DOHH2 (cell line): ENCODE measurements around the gene FOXN1.

Experiments used
- EZH2phosphoT487 ChIP-seq: fragments of 200-600 bp; sonication (generic); IDR thresholded peaks from 2 replicates; pipeline ENCODE4 v1.6.1; 2017; ENCODE audit warnings: borderline replicate concordance, mild to moderate bottlenecking, antibody characterized with exemption, low read length, moderate library complexity, mixed read lengths
- TF ChIP-seq, protein P1 (sequence below): fragments of 200-600 bp; sonication (generic); IDR thresholded peaks from one replicate; pipeline ENCODE4 v1.5.1; 2014; ENCODE audit warnings: antibody characterized with exemption, mild to moderate bottlenecking, low read depth, low read length; ENCODE audit not compliant: poor library complexity, severe bottlenecking

DNA sequence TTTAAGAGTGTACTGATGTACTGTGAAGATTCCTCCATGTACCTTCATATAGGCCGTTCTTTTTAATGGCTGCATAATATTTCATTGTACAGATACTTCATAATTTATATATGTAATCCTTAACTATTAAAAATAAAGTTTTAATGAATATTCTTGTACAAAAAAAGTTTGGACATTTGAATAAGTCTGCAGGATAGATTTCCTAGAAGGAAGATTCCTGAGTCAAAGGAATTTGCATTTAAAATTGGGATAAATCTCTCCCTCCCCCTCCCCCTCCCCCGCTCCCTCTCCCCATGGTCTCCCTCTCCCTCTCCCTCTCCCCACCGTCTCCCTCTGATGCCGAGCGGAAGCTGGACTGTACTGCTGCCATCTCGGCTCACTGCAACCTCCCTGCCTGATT, 48.3 kb upstream of the FOXN1 start:
- TF ChIP-seq, protein P1, sequence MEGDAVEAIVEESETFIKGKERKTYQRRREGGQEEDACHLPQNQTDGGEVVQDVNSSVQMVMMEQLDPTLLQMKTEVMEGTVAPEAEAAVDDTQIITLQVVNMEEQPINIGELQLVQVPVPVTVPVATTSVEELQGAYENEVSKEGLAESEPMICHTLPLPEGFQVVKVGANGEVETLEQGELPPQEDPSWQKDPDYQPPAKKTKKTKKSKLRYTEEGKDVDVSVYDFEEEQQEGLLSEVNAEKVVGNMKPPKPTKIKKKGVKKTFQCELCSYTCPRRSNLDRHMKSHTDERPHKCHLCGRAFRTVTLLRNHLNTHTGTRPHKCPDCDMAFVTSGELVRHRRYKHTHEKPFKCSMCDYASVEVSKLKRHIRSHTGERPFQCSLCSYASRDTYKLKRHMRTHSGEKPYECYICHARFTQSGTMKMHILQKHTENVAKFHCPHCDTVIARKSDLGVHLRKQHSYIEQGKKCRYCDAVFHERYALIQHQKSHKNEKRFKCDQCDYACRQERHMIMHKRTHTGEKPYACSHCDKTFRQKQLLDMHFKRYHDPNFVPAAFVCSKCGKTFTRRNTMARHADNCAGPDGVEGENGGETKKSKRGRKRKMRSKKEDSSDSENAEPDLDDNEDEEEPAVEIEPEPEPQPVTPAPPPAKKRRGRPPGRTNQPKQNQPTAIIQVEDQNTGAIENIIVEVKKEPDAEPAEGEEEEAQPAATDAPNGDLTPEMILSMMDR, result no peak
- TF ChIP-seq EZH2phosphoT487, result no peak
